HG02798 (cell line): Measurements from ENCODE around the gene CDH10.

ENCODE experiments used
- ATAC-seq: cut with Tn5 transposase; IDR thresholded peaks from one replicate; pipeline ENCODE4 v1.9.1; 2021; ENCODE audit warnings: mild to moderate bottlenecking; ENCODE audit not compliant: unreplicated experiment, poor library complexity

The CDH10 gene

GRCh38 chr5:24606971-24607370, 37.8 kb downstream of the CDH10 start:
- no peak for ATAC-seq

DNA sequence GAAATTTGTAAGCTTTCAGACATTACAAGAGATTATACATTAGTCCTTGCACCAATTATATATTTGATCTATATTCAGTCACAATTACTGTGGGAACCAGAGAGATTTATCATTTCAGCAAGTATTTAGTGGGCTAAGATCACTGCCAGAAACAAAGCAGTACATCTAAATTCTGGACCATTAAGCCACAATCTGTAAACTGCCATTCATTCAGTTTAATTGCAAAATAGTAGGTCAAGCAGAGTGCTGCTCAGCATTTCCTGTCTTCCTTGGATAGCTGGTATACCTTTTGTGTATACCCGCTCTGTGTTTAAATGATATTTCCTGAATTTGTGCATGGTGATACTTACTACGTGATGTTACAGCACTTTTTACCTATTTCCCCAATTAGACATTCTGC, 42.6 kb downstream of the CDH10 start:
- no peak for ATAC-seq

DNA sequence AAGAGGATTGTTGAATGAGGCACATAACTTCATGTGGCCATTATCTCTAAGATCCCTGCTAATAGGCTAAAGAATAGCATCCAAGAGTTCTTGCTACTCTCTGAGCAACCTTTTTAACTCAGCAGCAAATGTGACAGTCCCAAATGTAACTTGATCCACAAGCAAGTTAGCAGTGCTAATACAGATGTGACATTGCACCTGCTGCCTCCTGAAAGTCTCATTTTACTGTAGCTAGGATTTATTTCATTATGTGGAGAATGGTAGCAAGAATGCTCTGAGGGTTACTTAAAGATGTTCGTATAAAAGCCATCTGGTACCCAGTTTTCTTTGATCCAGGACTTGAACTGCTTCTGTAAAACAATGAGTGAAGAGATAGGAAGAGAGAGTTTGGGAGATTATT, 45.8 kb downstream of the CDH10 start:
- ATAC-seq: no peak

- ATAC-seq: no peak
Observed at GRCh38 chr5:24595329-24595728, 49.4 kb downstream of the CDH10 start.

GRCh38 chr5:24591426-24591825, 53.4 kb downstream of the CDH10 start:
- no peak for ATAC-seq

DNA sequence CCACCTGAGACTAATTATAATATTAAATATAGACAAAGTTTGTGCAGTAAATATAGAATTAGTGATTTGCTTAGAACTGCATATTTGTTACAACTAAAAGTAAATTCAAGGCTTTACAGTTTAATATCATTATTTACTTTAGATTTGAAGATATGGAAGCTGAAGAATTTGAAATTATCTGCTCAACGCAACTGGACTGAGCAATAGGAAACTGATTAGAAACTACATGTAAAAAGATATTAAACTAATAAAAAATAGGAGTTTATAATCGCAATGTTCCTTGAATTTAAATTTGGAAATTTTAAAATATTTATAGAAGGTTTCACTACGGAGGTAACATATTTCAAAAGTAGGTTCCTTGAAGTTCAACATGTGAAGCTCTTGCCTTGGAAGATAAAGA, 55.2 kb downstream of the CDH10 start:
- ATAC-seq: no peak

GRCh38 chr5:24585751-24586150, 59.0 kb downstream of the CDH10 start:
- ATAC-seq: no peak

DNA sequence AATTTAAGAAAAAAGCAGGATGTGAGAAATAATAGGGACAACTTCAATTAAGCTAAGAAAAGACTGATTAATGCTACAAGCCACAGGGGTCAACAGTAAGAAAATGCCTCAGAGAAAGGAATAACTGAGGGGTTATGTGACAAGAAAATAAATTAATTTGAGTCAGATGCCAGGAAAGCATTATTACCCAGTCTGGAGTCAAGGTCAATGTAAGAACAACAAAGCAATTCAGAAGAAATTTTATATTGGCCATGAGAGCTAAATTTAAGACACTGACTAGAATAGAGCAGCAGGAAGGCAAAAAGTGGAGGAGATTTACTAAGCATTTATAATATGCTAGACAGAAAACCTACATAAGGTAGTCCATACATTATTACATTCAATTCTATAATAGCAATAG, 73.5 kb downstream of the CDH10 start:
- ATAC-seq: no peak

DNA sequence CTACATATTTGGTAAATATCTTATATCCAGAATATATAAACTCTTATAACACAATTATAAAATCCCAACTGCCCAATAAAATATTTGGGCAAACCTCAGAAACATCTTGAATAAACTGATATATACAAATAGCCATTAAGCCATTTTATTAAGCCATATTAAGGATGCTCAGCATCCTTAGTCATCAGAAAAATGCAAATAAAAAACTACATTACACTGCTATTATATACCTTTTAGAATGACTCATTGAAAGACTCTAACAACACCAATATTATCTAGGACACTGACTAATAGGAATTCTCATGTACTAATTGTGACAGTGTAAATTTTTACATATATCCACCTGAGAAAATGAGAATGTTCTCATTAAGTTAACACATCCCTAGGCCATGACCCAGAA, 77.8 kb downstream of the CDH10 start:
- ATAC-seq: no peak

DNA sequence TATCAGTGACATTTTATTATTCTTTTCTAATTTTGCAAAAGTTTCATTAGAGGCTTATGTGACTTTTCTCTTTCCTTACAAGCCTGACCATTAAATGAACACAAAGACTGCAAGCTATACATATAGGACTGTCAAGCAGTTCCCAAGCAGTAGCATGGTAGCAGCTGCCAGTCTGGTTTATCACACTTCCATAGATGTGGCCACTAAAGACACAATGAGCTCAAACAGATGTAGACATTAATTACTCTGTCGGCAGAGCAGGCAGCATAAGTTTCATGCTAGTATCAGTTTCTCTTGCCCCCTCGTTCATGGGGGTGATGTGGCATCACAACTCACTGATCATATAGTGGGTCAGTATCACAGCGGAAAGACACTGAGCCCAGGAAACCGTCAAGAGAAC, 89.5 kb downstream of the CDH10 start:
- ATAC-seq: no peak

- no peak for ATAC-seq
Observed at GRCh38 chr5:24547132-24547531, 97.6 kb downstream of the CDH10 start.

GRCh38 chr5:24539613-24540012, 105.2 kb downstream of the CDH10 start:
- no peak for ATAC-seq

- no peak for ATAC-seq
Observed at GRCh38 chr5:24538346-24538745, 106.4 kb downstream of the CDH10 start.

GRCh38 chr5:24535646-24536045, 109.1 kb downstream of the CDH10 start:
- ATAC-seq: no peak

DNA sequence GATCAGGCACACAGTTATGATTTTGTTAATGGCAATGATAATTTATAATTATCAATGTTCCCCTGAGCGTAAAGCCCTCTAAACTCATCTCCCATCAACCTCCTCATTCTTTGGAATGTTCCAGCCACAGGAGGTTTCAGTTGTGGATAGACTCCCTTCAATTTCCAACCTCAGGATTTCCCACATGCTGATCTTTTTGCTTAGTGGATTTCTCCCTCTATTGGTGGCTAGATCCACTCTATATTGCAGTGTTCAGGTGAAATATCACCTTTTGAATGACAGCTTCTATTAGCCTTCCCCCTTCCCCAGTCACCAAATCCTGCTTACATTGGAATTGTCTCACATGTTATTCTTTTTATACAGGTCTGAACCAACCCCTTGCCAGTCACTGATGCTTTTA, 113.9 kb downstream of the CDH10 start:
- no peak for ATAC-seq

DNA sequence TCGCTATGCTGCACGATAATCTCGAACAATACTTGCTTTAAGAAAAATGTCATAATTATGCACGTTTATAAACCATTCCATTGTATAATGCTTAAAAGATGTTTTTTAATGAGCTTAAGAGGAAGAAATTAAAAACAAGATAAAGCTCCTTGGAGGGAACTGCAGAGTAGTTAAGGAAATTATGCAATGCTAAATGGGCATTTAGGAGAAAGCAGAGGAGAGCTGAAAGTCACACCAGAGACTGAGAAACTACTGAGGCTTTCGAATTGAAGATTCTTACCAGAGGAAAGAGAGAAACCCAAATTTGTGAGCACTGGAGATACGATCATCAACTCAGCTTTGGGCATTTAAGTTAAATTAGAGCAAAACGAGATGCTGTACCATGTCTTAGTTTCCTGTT, 119.4 kb downstream of the CDH10 start:
- ATAC-seq: no peak

DNA sequence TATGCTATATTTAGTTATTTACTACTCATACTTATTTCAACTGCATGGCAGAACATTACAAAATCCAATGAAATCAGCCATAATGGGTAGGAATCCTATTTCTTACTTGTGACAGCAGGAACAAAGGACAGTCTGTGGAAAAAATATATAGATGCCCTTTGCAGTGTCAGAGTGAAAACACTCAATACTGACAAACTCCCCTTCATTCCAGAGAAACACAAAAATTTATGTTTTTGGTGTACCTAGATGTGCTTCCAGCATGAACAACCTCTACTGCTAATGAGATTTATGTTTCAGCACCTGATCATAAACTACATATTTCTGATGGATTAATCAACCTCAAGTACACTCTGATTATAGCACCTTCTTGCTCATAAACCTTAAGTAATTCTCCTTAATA, 132.4 kb downstream of the CDH10 start:
- no peak for ATAC-seq

DNA sequence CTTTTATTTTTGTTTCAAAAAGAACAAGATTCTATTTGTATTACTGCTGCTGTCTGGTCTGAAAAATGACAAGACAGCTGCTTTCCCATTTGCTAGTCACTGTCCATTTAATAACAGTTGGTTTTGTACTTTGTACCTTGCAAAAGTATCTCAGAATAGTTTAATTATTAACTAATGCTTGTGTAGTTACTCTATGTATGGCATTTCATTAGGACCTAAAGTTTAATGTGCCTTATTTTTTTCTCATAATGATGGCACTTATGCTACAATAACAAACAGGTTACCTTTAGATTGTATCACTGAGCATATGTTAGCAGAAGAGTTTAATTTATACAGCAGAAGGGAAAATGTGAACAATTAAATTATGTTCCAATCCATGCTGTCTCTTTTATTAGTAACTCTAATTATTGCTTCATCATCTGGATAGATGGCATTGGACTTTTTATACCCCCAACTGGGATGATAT, 134.2 kb downstream of the CDH10 start:
- no peak for ATAC-seq

DNA sequence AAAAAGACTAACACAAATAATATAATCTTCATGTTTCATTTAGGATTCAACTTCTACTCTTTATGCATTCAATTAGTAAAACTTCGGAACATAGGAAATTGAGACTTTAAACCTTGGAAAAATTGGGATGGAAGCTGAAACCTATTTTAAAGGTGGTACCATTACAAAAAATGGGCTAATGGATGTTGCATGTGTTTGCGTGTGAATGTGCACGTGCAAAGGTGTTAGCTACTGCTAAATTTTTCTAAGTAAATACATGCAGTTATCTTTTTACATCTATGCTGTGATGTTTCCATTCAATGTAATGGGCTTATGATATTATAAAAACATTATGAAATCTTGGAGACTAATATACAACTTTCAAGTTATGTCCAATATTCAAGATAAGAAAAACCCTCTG, 134.8 kb downstream of the CDH10 start:
- no peak for ATAC-seq

- ATAC-seq: no peak
Observed at GRCh38 chr5:24505258-24505657, 139.5 kb downstream of the CDH10 start.

- no peak for ATAC-seq
Observed at GRCh38 chr5:24497591-24498157, 147.1 kb downstream of the CDH10 start.

DNA sequence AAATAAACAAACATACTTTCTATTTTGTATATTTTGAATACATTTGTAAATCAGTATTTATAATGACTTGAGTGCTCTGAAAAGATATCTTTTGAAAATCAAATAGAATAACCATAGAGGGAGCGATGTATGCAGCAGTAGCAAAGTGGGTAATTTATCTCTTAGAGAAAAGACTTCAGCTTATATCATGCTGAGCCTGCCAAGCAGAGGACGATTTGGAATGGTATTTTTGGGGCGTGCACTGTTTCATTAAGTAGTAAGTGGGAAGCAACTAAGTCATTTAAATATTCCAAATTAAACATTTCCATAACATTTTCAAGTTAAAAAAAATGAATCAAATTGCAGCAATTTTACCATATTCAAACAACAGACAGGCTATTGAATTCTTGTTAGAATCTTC, 147.6 kb downstream of the CDH10 start:
- ATAC-seq: no peak

DNA sequence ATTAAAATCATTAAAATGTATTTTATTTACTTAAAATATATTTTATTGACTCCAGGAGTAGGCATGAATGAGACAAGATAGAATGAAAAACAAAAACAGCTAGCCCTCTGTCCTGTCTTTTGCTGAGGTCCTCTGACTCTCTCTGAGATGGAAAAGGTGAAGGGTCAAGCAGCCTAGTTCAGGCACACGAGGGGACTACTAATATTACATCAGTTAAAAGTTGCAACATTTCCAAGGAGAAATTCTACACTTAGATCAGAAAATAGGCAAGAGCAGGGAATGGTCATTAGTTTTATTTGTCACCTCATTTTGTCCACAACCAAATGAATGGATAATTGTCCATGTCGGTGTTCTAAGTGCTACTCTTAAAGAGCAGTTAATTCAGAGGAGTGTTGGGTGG, 148.5 kb downstream of the CDH10 start:
- ATAC-seq: no peak
